ENCODE data around the gene TEAD1. TPM values are rescaled to one million over a fixed set of nuclear protein-coding genes. Genes with fewer than 3 reads are reported as not detected.

The TEAD1 gene
- total and polyA plus RNA-seq, 4 donors: 9.1 to 38.4 (median 10.7) TPM

- Histone ChIP-seq H3K27ac (ENCODE audit: low read depth in 1 of 2, low read length in 2 of 2) (no peak overlapping the region), H3K9ac (ENCODE audit: low read depth in 1 of 2, low read length in 2 of 2) (no peak overlapping the region), H3K36me3 (ENCODE audit: control insufficient read depth in 4 of 4, insufficient read depth in 3 of 4, low read depth in 1 of 4, low read length in 3 of 4) (peaks cover 0 to 2% (median 0%) of the 10 kb centered on the region in 4 donors), H3K9me3 (ENCODE audit: control insufficient read depth in 4 of 4, low read length in 3 of 4) (no peaks in the 10 kb centered on the region), H3K4me1 (ENCODE audit: control insufficient read depth in 4 of 4, insufficient read depth in 4 of 4, low read length in 3 of 4) (peaks cover 9 to 18% (median 14%) of the 10 kb centered on the region in 4 donors), H3K4me3 (ENCODE audit: low read depth in 1 of 3, low read length in 3 of 3) (no peak overlapping the region), H3K27me3 (ENCODE audit: control insufficient read depth in 4 of 4, insufficient read depth in 4 of 4, low read length in 3 of 4) (no peaks in the 10 kb centered on the region)
- 91% methylated on average over 3 of the region's 3 CpGs for WGBS
- no peak for DNase-seq (ENCODE audit: low spot score)
- TF ChIP-seq SP1 (IDR thresholded peaks at IDR 0.05): no peak
- TF ChIP-seq CTCF (IDR thresholded peaks at IDR 0.05; ENCODE audit: low read depth, low read length, missing input control): no peak
- no peak for TF ChIP-seq YY1 (IDR thresholded peaks at IDR 0.05)
- no peak for TF ChIP-seq MAX (IDR thresholded peaks at IDR 0.05)
- TF ChIP-seq EGR1 (IDR thresholded peaks at IDR 0.05; ENCODE audit: low read depth in 2 of 2): no peak
- no peak for TF ChIP-seq HNF4G (IDR thresholded peaks at IDR 0.05)
- TF ChIP-seq RXRA (IDR thresholded peaks at IDR 0.05): no peak
- TF ChIP-seq NR2F2 (IDR thresholded peaks at IDR 0.05): no peak
- no peak for TF ChIP-seq RAD21 (IDR thresholded peaks at IDR 0.05)
- no peak for TF ChIP-seq FOXA1 (IDR thresholded peaks at IDR 0.05)
- no peak for TF ChIP-seq ZBTB33 (IDR thresholded peaks at IDR 0.05)
- TF ChIP-seq TAF1 (conservative IDR thresholded peaks at IDR 0.05): no peak
- TF ChIP-seq JUND (IDR thresholded peaks at IDR 0.05): no peak
- TF ChIP-seq HNF4A (conservative IDR thresholded peaks at IDR 0.05): no peak
- no peak for TF ChIP-seq FOXA2 (IDR thresholded peaks at IDR 0.05)
- no peak for TF ChIP-seq ATF3 (IDR thresholded peaks at IDR 0.05)
- TF ChIP-seq REST (IDR thresholded peaks at IDR 0.05): no peak
Measured at GRCh38 chr11:12848413-12848812, 174.2 kb downstream of the TEAD1 start.

GRCh38 chr11:12853325-12853651 is 179.1 kb downstream of the TEAD1 start:
- H3K9me3 ChIP-seq (ENCODE audit: control insufficient read depth in 4 of 4, low read length in 3 of 4): no peaks in the 10 kb centered on the region
- DNase-seq (ENCODE audit: low spot score): no peak
- WGBS: 1% methylated on average over 1 of the region's 1 CpG
- no peaks in the 10 kb centered on the region for H3K27me3 ChIP-seq (ENCODE audit: control insufficient read depth in 4 of 4, insufficient read depth in 4 of 4, low read length in 3 of 4)
- TF ChIP-seq HNF4G (IDR thresholded peaks at IDR 0.05) (no peak), JUND (IDR thresholded peaks at IDR 0.05) (no peak), SP1 (IDR thresholded peaks at IDR 0.05) (no peak), FOXA2 (IDR thresholded peaks at IDR 0.05) (no peak), ZBTB33 (IDR thresholded peaks at IDR 0.05) (no peak), RAD21 (IDR thresholded peaks at IDR 0.05) (no peak)
- no peak overlapping the region for H3K9ac ChIP-seq (ENCODE audit: low read depth in 1 of 2, low read length in 2 of 2)
- H3K36me3 ChIP-seq (ENCODE audit: control insufficient read depth in 4 of 4, insufficient read depth in 3 of 4, low read depth in 1 of 4, low read length in 3 of 4): peaks cover 0 to 1% (median 0%) of the 10 kb centered on the region in 4 donors
- H3K4me1 ChIP-seq (ENCODE audit: control insufficient read depth in 4 of 4, insufficient read depth in 4 of 4, low read length in 3 of 4): peaks cover 17 to 35% (median 24%) of the 10 kb centered on the region in 4 donors
- H3K4me3 ChIP-seq (ENCODE audit: low read depth in 1 of 3, low read length in 3 of 3): no peak overlapping the region
- H3K27ac ChIP-seq (ENCODE audit: low read depth in 1 of 2, low read length in 2 of 2): peak overlapping the region; percentile 51 to 57

Data from liver (tissue), 9 donors.